Measurements from ENCODE around the gene ATG101.

GRCh38 chr12:52073531-52074381 is 4.0 kb downstream of the ATG101 start:
- TF ChIP-seq POLR2AphosphoS5 (IDR thresholded peaks at IDR 0.05; ENCODE audit: low read depth, low read length): no peak
- no peak for TF ChIP-seq CTCF (IDR thresholded peaks at IDR 0.05)
